DOHH2 (cell line): ENCODE data around the gene NPAS3.

Source experiments
- H3F3A ChIP-seq: fragments of 200-600 bp; sonication (generic), shearing (Covaris generic); 2 replicates; pipeline ENCODE4 v1.6.0; 2016; ENCODE audit warnings: antibody characterized with exemption, mild to moderate bottlenecking; ENCODE audit not compliant: control insufficient read depth, insufficient read depth
- H3K27ac ChIP-seq: fragments of 200-600 bp; sonication (generic); 2 replicates; pipeline ENCODE4 v1.5.1; 2014; ENCODE audit warnings: low read depth, mild to moderate bottlenecking, low read length, moderate library complexity
- H3K27me3 ChIP-seq: fragments of 200-600 bp; sonication (generic); 2 replicates; pipeline ENCODE4 v1.6.1; 2014; ENCODE audit warnings: mild to moderate bottlenecking, low read length, mixed read lengths; ENCODE audit not compliant: control insufficient read depth
- H3K36me3 ChIP-seq: fragments of 200-600 bp; sonication (generic); 2 replicates; pipeline ENCODE4 v1.6.1; 2014; ENCODE audit warnings: mild to moderate bottlenecking, low read length, moderate library complexity, mixed read lengths; ENCODE audit not compliant: control insufficient read depth
- H3K4me1 ChIP-seq: fragments of 200-600 bp; sonication (generic); 2 replicates; pipeline ENCODE4 v1.6.1; 2014; ENCODE audit warnings: mild to moderate bottlenecking, low read length, mixed read lengths; ENCODE audit not compliant: control insufficient read depth
- H3K4me2 ChIP-seq: fragments of 200-600 bp; sonication (generic); 2 replicates; pipeline ENCODE4 v1.6.0; 2014; ENCODE audit warnings: mild to moderate bottlenecking, low read length, moderate library complexity
- H3K4me3 ChIP-seq: fragments of 200-600 bp; sonication (generic); 2 replicates; pipeline ENCODE4 v1.5.1; 2014; ENCODE audit warnings: mild to moderate bottlenecking, low read length, mixed read lengths
- H3K79me2 ChIP-seq: fragments of 200-600 bp; sonication (generic); 2 replicates; pipeline ENCODE4 v1.6.1; 2014; ENCODE audit warnings: mild to moderate bottlenecking, low read length, mixed read lengths; ENCODE audit not compliant: control insufficient read depth
- H3K9me2 ChIP-seq: fragments of 200-600 bp; sonication (generic); replicated peaks from 2 replicates; pipeline ENCODE4 v1.6.1; 2014; ENCODE audit warnings: mild to moderate bottlenecking, low read length, mixed read lengths; ENCODE audit not compliant: control insufficient read depth
- H3K9me3 ChIP-seq: fragments of 200-600 bp; sonication (generic); 2 replicates; pipeline ENCODE4 v1.6.1; 2014; ENCODE audit warnings: antibody characterized with exemption, low read length, mixed read lengths; ENCODE audit not compliant: control insufficient read depth, insufficient read depth
- H4K20me1 ChIP-seq: fragments of 200-600 bp; sonication (generic); 2 replicates; pipeline ENCODE4 v1.6.0; 2014; ENCODE audit warnings: low read depth, mild to moderate bottlenecking, antibody characterized with exemption, low read length, moderate library complexity; ENCODE audit not compliant: control insufficient read depth, insufficient read depth
- EZH2phosphoT487 ChIP-seq: fragments of 200-600 bp; sonication (generic); IDR thresholded peaks from 2 replicates; pipeline ENCODE4 v1.6.1; 2017; ENCODE audit warnings: borderline replicate concordance, mild to moderate bottlenecking, antibody characterized with exemption, low read length, moderate library complexity, mixed read lengths
- TF ChIP-seq, protein P1 (sequence below): fragments of 200-600 bp; sonication (generic); IDR thresholded peaks from one replicate; pipeline ENCODE4 v1.5.1; 2014; ENCODE audit warnings: antibody characterized with exemption, mild to moderate bottlenecking, low read depth, low read length; ENCODE audit not compliant: poor library complexity, severe bottlenecking

NPAS3 gene

DNA sequence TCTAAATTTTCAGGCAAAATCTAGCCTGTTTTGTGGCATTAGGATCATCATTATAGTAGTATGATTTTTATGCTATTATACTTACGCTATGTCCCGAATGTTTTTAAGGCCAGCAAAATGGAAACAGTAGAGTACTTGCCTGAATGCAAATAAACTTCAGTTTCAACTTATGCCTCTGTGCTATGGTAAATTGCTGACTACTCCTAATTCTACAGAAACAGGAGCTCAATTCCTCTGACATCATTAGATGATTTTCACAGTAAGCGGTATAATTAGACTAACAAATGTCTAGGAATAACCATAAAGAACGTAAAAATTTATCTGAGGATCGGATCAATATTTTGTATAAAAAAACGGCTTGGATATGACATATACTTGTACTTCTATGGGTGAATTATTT lies 742.2 kb downstream of the NPAS3 start:
- no peaks in the 10 kb centered on the region for H3K9me2 ChIP-seq
- H3K4me1 ChIP-seq = no peaks in the 10 kb centered on the region
- no peaks in the 10 kb centered on the region for H3K36me3 ChIP-seq
- H3K4me3 ChIP-seq = no peak overlapping the region
- H3K27ac ChIP-seq = no peak overlapping the region
- H3K9me3 ChIP-seq = no peaks in the 10 kb centered on the region
- H4K20me1 ChIP-seq = no peaks in the 10 kb centered on the region
- TF ChIP-seq EZH2phosphoT487 = no peak
- TF ChIP-seq, protein P1, sequence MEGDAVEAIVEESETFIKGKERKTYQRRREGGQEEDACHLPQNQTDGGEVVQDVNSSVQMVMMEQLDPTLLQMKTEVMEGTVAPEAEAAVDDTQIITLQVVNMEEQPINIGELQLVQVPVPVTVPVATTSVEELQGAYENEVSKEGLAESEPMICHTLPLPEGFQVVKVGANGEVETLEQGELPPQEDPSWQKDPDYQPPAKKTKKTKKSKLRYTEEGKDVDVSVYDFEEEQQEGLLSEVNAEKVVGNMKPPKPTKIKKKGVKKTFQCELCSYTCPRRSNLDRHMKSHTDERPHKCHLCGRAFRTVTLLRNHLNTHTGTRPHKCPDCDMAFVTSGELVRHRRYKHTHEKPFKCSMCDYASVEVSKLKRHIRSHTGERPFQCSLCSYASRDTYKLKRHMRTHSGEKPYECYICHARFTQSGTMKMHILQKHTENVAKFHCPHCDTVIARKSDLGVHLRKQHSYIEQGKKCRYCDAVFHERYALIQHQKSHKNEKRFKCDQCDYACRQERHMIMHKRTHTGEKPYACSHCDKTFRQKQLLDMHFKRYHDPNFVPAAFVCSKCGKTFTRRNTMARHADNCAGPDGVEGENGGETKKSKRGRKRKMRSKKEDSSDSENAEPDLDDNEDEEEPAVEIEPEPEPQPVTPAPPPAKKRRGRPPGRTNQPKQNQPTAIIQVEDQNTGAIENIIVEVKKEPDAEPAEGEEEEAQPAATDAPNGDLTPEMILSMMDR = no peak
- H3K4me2 ChIP-seq = no peak overlapping the region
- H3K79me2 ChIP-seq = no peaks in the 10 kb centered on the region
- no peaks in the 10 kb centered on the region for H3K27me3 ChIP-seq
- no peaks in the 10 kb centered on the region for H3F3A ChIP-seq

- no peaks in the 10 kb centered on the region for H3K79me2 ChIP-seq
- no peaks in the 10 kb centered on the region for H4K20me1 ChIP-seq
- H3K9me2 ChIP-seq = no peaks in the 10 kb centered on the region
- TF ChIP-seq EZH2phosphoT487 = no peak
- TF ChIP-seq, protein P1 = no peak
- no peaks in the 10 kb centered on the region for H3F3A ChIP-seq
- H3K9me3 ChIP-seq = no peaks in the 10 kb centered on the region
- no peaks in the 10 kb centered on the region for H3K4me1 ChIP-seq
- H3K4me3 ChIP-seq = no peak overlapping the region
- no peaks in the 10 kb centered on the region for H3K36me3 ChIP-seq
- no peak overlapping the region for H3K4me2 ChIP-seq
- H3K27me3 ChIP-seq = no peaks in the 10 kb centered on the region
- H3K27ac ChIP-seq = no peak overlapping the region
These were observed 744.1 kb downstream of the NPAS3 start for GRCh38 chr14:33682760-33683159.

- H4K20me1 ChIP-seq = no peaks in the 10 kb centered on the region
- no peak for TF ChIP-seq EZH2phosphoT487
- TF ChIP-seq, protein P1 = no peak
- no peak overlapping the region for H3K4me3 ChIP-seq
- H3K4me2 ChIP-seq = no peak overlapping the region
- H3K9me3 ChIP-seq = no peaks in the 10 kb centered on the region
- H3K4me1 ChIP-seq = no peaks in the 10 kb centered on the region
- no peaks in the 10 kb centered on the region for H3K9me2 ChIP-seq
- H3K27me3 ChIP-seq = no peaks in the 10 kb centered on the region
- no peaks in the 10 kb centered on the region for H3K36me3 ChIP-seq
- no peaks in the 10 kb centered on the region for H3F3A ChIP-seq
- H3K79me2 ChIP-seq = no peaks in the 10 kb centered on the region
- no peak overlapping the region for H3K27ac ChIP-seq
These were observed 746.3 kb downstream of the NPAS3 start for GRCh38 chr14:33685026-33685425.

GRCh38 chr14:33685698-33686097 lies 747.0 kb downstream of the NPAS3 start:
- no peaks in the 10 kb centered on the region for H3K27me3 ChIP-seq

More at GRCh38 chr14:33685698-33686097, 747.0 kb downstream of the NPAS3 start:
- Histone ChIP-seq H3K4me2 (no peak overlapping the region), H3K9me2 (no peaks in the 10 kb centered on the region), H3K4me1 (no peaks in the 10 kb centered on the region), H4K20me1 (no peaks in the 10 kb centered on the region), H3K4me3 (no peak overlapping the region), H3K79me2 (no peaks in the 10 kb centered on the region), H3K27ac (no peak overlapping the region), H3K9me3 (no peaks in the 10 kb centered on the region), H3K36me3 (no peaks in the 10 kb centered on the region), H3F3A (no peaks in the 10 kb centered on the region)
- no peak for TF ChIP-seq EZH2phosphoT487
- TF ChIP-seq, protein P1 = no peak
